ENCODE results near the gene WDR75.
A peak's percentile ranks its signal among the peaks of the same experiment; 100 is the strongest.
"Not testable (repeated sequence)": the region's sequence is repeated elsewhere in the genome, so short reads cannot be mapped to it uniquely, and the experiment has no call there.

The WDR75 gene

DNA sequence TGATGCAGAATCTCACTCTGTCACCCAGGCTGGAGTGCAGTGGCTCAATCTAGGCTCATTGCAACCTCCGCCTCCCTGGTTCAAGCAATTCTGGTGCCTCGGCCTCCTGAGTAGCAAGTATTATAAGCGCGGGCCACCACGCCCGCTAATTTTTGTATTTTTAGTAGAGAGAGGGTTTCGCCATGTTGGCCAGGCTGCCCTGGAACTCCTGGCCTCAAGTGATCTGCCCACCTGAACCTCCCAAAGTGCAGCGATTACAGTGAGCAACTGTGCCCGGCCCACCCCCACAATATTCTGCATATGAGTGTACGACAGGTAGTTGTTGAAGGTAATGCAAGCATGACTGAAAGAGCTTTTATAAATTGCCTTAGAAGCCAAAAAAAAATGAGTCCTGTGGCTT, 1.2 kb downstream of the WDR75 start:
- DNase-seq = no peak

DNA sequence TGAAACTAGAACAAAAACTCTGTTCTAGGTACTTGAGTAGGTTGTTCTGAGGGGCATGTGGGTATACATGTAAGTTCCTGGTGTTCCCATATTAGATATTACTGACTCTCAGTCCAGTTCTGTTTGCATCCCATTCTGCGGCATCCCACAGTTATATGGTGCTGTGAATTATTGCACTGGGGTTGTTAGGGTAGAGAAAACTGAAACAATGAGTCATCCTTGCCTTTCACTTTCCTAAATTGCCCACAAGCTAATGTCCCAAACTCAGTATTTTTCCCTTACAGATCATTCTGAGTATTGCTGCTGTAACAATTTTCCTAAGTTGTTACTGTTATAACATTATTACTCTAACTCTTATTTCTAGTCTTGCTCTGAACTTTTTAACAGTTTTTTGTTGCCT, 3.0 kb downstream of the WDR75 start:
- no peak for DNase-seq

DNA sequence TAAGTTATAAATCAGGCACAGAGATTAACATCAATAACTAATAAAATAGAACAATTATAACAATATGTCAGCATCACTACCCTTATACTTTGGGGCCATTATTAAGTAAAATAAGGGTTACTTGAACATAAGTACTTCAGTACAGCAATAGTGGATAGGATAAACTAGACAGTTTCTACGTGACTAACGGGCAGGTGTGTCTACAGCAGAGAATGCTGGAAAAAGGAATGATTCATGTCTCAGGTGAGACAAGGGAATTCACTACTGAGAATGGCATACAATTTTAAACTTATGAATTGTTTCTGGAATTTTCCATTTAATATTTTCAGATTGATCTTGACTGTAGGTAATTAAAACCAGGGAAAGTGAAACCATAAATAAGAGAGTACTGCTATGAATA, 5.5 kb downstream of the WDR75 start:
- DNase-seq = no peak

DNA sequence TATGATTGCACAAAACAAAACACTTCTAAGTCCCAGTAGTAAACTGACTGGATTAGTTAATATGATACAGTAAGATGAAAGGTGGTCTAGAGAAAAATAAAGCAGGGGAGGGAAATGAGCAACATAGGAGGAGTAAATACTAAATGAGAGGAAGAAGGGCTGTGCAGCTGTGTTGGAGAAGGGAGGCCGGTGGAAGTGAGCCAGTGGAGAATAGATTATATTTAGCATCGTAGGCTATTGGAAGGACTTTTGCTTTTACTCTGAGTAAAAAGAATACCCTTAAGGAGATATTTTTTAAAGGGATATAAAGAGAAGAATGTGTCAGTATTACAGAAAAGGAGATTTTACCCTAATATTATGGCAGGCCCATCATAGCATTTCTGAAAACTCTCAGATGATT, 12.7 kb downstream of the WDR75 start:
- no peak for DNase-seq

DNA sequence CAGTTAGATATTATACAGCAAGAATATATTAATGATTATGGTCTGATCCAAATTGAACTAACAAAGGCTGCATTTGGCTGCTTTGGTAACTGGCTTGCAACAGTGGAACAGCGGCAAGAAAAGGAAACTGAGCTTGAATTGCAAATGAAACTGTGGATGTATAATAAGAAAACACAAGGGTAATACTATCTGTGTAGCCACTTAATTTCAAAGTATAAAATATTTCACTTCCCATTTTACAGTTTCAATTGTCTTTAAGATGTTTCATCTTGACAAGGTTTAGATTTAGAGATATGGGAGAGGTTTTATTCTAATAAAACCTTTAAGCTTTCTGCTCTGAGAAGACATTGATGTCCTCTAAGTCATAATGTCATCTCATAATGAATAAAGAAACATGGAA, 23.8 kb downstream of the WDR75 start:
- DNase-seq = no peak

DNA sequence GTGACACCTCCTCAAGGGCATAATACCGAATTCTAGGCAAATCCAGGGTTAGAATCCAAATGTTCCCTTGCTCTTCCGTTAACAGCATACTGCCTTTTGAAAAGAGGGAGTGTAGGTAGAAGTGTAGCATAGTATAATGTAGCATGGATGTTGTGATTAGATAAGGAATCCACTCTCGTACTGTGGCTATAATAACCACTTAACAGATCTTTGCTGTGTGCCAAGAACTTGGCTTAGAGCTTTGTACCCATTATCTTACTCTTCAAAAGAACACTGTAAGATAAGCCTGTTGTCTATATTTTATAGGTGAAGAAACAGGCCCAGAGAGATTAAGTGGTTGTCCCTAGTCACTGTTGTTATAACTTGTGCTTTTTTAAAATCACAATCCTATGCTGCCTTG, 24.2 kb downstream of the WDR75 start:
- DNase-seq = no peak

DNA sequence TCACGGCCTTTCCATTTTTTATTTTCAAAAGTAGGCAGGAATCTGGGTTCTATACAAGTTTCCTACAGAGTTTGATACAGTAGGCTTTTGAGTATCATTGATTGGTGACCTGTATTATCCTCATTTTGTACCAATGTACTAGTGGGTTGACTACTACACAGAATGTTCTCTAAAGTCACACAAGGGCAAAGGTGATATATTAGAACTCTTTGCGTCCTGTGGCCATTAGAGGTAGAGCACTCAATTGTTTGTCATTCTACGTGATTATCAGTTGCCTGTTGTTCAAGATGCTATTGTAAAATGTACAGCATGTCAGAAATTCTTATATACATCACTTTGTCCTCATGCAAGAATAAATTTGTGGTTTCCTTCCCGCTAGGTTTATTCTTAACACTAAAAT, 24.8 kb downstream of the WDR75 start:
- no peak for DNase-seq

DNA sequence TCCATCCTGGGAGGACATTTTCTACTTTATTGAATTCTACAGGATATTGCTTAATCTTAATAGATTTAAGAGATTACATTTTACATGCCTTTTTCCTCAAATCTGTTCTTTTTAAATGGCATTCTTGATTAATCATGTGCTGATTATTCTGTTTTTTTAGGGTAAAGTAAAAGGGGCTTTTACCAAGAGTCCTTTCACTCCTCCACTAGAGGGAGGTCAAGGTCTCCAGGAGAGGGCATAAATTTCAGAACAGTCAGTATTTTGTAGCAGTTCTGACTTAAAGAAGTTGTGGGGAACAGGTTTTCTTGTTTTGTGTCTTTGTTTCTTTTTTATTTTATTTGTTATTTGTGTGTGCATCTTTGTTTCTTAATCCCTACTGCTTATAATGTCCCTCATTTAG, 25.4 kb downstream of the WDR75 start:
- no peak for DNase-seq

DNA sequence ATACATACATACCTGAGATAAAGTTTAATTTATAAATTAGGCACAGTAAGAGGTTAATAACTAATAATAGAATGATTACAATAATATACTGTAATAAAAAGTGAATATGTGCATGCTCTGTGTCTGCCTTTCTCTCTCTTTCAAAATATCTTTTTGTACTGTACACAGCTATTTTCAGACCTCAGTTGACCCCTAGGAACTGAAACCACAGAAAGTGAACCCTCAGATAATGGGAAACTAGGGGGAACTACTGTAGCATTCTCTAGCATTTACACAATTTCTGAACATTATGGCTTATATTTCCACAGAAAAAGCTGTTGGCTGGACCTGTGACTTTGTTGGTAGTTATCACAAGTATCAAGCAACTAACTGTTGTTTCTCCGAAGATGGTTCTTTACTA, 25.9 kb downstream of the WDR75 start:
- DNase-seq = no peak

DNA sequence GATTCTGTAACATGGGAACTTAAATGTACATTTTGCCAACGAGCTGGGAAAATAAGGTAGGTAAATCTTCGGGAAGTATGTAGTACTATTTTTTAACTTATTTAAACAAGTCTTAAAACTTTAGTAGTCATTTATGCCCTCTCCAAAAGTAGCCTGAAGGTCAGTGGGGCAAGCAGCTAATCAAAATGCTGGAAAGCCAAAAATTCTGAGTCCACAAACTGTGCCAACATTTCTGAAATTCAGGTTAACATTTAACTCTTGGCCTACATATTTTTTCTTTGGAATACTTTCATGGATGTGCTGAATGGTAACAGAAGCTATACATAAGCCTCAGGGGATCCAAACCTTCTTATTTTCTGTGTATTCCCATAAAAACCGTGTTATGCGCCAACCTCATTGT, 26.3 kb downstream of the WDR75 start:
- DNase-seq = no peak

DNA sequence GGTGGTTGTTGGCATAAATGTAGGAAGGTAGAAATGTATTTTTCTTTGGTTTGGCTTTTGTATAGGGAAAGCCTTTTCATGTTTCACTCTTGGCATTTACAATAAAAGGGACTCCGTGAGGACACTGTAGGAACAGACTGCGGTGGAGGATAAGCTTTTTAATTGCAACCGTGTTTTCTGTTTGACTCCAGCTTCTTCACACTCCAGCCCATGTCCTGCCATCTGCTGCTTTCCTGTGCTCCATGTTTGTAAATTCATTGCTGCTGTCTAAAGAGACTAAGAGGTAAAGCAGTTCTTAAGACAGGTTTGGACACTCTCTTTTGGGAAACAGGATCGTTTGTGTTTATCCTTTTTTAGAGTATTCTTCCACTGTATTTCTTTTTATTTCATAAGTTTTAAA, 33.3 kb downstream of the WDR75 start:
- peak; percentile 81 for DNase-seq

DNA sequence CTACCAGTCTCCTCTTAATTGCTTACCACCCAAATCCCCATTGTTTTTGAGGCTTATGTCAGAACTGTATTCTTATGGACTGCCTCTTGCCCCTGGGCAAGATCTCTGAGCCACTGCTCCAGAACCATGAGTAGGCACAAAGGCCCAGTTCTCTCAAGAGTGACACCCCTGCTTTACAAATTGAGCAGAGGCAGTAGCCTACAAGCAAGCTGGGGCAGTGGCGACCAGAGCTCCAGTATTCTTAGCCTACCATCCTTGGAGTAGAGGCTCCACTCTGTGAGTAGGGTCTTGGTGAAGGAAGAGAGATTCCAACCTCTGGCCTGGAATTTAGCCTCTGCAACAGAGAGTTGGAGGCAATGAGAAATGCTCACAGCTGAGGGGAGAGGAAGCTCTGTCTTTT, 36.5 kb downstream of the WDR75 start:
- no peak for DNase-seq

DNA sequence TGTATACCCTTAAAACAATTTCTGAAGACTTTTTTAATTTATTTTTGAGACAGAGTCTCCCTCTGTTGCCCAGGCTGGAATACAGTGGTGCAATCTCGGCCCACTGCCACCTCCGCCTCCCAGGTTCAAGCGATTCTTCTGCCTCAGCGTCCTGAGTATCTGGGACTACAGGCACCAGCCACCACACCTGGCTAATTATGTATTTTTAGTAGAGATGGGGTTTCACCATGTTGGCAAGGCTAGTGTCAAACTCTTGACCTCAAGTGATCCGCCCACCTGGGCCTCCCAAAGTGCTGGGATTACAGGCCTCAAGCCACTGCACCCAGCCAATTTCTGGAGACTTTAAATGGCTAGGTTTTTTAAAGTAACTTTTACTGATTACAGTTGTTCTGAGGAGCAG, 37.0 kb downstream of the WDR75 start:
- DNase-seq = not testable (repeated sequence)

DNA sequence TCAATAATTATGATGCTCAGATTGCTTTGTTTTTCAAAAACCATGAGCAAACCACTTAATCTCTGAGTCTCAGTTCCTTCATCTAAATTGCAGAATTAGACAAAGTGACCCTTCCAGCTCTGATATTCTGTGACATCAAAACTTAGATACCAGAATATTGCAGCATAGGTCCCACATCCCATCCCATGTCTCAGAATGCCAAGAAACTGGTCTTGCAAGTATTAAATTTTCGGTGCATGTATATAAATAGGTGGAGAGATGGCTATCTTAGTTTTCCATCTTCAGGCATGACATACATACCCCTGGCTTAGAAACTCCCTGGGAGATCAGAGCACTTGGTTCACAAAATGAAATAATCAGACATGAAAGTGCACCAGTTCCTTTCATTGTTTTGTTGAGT, 39.8 kb downstream of the WDR75 start:
- no peak for DNase-seq

DNA sequence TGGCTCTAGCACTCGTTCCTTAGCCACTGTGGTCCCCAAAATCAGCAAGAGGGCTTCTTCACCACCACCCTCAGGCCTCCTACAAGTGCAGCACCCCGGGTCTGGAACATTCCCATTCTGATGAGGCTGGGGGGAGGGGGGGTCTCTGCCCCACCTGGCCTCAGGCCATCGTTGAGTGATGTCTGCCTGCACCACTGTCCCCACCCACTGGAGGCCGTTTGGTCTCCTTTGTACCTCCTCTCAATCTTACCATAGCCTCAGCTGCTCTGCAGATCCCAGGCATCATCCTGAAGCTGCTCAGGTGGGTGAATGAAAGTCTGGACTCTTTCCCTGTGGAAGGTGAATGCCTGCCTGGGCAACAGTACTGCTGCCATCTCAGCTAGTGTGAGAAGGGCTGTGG, 42.3 kb downstream of the WDR75 start:
- DNase-seq = no peak

DNA sequence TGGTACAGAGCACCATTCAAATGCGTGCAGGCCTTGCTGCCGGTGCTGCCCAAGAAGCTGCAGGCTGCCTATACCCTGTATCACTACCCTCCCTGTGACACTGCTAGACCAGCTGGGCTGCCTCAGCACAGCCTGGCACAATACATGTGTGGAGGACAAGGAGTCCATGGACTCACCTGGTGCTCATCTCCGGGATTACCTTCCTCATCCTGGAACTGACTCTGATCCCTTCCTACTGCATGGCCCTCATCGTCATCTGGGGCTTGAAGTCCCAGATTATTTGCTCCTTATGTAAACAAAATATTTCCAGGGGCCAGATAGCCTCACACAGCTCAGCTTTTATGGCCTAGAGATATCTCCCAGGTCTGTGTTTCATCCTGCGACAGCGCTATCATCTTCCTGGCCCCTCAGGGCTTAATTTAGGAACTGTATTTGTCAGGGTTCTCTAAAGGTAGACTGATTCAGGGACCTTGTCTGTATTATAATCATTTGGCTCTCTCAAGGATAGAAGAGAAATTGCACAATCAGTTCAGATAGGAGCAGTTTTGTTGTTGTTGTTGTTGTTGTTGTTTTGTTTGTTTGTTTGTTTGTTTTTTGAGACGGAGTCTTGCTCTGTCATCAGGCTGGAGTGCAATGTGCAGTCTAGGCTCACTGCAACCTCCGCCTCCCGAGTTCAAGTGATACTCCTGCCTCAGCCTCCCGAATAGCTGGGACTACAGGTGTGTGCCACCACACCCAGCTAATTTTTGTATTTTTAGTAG, 42.9 kb downstream of the WDR75 start:
- DNase-seq = no peak

DNA sequence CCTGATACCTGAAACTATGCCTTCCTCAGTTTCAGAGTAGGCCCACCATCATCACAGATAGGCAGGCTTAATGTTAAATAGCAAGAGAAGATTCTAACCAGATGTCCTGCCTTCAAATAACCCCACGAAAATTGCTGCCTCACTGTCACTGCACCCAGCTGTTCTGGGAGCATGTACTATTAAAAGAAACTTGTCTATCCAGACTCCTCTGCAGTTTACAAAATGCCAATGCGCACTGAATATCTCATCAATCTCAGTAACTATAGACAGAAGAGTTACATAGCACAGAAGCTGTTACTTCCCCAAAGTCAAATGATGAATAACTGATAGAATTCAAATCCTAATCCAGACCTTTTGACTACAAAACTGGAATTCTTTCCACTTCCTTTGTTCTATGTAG, 43.9 kb downstream of the WDR75 start:
- DNase-seq = no peak

DNA sequence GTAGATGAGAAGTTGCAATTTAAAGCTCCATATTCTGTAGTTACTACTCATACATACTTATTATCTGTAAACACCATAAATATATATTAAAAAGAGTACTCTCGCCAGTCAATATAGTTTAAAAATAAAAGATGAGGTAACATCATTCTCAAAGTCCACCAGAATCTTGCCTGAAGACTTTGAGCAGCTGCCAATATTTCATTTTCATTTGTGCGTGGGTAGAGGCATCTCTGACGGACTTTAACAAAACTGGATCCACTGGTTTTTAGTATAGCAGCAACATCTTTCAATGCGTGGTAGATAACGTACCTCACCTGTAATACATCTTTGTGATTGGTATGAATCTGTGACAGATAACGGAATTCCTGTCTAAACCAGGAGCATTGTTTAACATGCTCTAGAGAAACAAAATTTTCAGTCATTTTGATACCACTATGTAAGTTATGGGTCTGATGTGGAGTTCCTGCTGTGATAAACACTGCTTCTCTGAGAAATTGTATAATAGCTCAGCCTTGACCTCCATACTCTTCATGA, 45.0 kb downstream of the WDR75 start:
- DNase-seq = no peak

DNA sequence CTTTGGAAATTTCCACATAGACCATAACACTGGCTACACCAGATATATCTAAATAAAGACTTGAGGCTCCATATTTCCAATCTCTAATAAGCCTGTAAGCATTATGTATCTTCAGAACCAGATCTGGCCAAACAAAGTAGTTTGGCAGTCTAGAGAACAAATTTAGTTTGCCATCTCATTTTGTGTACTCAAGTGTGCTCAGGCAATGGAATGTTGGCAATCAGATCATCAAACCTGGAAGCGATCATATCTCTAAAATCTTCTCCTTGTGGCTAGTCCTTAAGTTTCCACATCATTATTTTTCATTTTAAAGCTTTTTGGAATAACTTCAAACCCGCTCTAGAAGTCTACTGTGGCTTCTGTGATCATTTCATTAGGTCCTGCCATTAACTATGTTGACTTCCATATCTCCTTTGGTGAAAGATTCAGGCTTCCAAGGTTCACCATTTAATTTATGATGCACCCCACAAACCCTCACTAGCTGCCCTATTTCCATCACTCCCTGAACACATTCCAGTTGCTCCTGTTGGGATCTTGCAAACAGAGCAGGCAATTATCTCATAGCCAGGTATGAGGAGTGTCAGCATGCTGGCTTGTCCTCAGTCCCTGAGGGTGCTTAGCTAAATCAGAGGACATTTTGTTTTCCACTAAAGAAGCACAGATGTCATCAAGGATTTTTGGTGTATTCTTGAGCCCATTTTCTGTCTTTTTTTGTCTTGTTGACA, 46.2 kb downstream of the WDR75 start:
- no peak for DNase-seq

DNA sequence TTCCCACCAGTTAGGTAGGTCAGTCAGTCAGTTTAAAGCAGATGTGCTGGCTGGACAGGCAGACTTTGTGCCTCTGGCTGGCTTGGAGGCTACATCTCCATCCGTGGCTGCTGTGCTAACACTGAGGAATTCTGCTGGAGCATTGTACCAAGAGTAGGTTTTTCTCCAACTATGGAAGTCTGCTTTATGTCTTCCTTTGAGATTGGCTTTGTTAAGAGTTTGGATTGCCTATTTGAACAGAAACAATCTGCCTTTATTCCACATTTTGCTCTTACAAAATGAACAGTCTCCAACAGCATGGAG, 46.7 kb downstream of the WDR75 start:
- DNase-seq = no peak

DNA sequence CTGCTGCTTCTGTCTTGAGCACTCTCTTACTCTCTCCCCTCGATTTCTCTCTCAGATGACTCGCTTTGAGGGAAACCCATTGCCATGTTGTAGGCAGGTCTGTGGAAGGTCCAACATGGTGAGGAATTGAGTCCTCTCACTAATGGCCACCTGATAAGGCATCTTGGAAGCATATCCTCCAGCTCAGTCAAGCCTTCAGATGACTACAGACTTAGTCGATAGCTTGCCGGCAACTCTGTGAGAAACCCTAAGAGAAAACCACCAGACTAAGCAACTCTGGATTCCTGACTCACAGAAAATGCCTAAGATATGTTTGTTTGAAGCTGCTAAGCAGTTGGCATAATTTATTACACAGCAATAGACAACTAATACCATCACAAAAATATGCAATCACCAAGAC, 51.2 kb downstream of the WDR75 start:
- DNase-seq = no peak

DNA sequence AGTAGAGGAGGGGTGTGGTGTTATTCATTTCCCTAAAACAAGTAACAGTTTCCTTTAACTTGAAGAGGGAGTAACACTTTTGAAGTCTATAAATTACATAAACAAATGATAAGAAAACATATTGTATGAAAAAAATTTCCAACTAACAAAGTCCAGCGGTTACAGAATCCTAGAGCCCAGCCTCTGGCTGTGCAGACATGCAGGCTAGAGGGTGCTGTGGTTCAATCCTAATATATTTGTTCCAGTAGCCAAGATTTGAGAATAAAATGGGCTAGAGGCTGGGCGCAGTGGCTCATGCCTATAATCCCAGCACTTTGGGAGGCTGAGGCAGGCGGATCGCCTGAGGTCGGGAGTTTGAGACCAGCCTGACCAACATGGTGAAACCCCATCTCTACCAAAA, 56.9 kb downstream of the WDR75 start:
- no peak for DNase-seq

DNA sequence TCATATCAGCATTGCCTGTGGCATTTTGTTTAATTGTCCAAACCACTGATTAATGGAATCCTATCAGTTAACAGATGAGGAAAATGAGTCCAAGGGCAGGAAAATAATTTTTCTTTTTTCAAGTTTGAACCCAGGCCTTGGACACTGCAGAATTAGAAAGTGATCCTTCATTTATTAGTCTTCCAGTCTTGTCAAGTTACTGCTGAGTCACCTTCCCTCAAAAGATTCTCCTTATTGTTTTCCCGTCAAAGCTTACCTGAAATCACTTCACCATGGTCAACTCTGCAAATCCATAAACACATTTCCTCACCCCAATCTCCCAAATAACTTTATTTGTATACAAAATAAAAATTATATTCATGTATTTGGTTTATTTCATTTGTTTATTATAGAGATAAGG, 57.9 kb downstream of the WDR75 start:
- DNase-seq = no peak

DNA sequence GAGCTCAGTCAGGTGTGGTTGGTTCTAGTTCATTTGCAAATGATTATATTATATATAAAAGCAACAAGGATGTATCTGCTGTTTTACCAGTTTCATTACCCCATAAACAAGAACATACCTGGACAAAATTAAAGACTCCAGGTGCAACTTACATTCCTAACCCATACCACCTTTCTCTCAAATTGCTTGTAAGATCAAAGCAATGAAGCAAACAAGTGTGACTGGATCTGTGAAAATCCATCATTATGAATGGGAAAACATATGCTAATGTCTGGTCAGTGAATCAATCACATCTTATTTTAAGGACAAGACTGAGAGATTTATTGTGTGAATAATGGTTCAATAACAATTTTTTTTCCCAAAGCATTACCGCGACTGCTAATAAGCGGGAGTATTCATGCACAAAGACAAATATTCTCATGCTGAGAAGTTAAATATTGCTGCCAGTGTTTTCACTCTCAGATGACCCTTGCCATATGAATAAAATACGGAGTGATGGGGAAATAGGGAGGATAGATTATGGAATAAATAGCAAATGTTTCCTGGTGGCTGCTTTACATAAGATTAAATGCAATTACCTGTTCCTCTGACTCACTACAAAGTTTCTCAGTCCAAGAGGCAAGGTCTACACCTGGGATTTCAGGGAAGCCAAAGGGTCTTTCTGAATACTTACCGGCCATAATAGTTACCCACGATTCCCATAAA, 59.3 kb downstream of the WDR75 start:
- no peak for DNase-seq

All from NCI-H524 treated with DMSO at 0.1 percent for 48 hours (cell line).